Measurements from ENCODE around the gene FRMD6. TPM values are rescaled to one million over a fixed set of nuclear protein-coding genes. Genes with fewer than 3 reads are reported as not detected.
"Not testable (repeated sequence)": the region's sequence is repeated elsewhere in the genome, so short reads cannot be mapped to it uniquely, and the experiment has no call there.

The FRMD6 gene
- total and polyA plus RNA-seq, 12 donors, result 6.4 to 42.6 (median 23.3) TPM

DNA sequence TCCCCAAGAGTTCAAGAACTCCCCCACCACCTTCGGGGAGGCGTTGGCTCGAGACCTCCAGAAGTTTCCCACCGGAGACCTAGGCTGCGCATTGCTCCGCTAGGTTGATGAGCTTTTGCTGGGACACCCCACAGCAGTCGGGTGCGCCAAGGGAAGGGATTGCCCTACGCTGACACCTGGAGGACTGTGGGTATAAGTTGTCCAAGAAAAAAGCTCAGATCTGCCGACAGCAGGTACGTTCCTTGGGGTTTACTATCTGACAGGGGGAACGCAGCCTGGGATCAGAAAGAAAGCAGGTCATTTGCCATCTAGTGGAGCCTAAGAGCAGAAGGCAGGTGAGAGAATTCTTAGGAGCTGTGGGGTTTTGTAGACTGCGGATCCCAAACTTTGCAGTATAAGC lies 98.8 kb downstream of the FRMD6 start:
- TF ChIP-seq POLR2A (IDR thresholded peaks at IDR 0.05), result no peak
- intact Hi-C loops (cut with DNase I), result no loop called here
- 78 to 87% (median 84%) methylated on average over 4 to 13 of the region's 13 CpGs for WGBS, 4 donors

DNA sequence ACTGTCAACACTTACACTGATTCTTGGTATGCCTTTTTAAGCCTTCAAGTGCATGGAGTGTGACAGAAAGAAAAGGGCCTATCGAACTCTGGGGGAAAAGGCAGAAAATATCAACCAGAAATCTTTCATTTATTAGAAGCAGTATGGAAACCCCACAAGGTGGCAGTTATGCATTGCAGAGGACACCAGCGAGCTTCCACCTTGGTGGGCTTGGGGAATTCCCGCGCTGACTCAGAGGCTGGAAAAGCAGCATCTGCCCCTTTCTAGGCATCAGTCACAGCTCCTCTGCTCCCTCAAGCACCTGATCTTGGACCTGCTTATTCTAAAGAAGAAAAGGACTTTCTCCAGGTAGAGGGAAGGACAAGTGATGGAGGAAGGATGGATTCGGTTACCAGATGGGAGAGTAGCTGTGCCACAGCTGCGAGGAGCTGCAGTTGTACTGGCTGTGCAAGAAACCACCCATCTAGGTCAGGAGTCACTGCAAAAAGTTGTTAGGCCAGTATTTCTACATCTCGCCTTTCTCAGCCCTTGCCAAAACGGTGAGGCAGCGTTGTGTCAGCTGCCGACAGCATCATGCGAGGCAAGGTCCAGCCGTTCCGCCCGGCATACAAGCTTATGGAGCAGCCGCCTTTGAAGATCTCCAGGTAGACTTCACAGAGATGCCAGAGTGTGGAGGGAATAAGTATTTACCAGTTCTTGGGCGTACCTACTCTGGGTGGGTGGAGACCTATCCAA lies 100.1 kb downstream of the FRMD6 start:
- H3K9me3 ChIP-seq (replicated peaks in 1 of 3); H3K36me3 ChIP-seq (replicated peaks in 1 of 2); DNase-seq; intact Hi-C loops (cut with DNase I); H3K27ac ChIP-seq; H3K4me1 ChIP-seq (replicated peaks in 1 of 2); H3K27me3 ChIP-seq; H3K4me3 ChIP-seq: not testable (repeated sequence)
- 91 to 95% (median 93%) methylated on average over 16 of the region's 16 CpGs for WGBS, 4 donors

More for the DNA sequence above, 98.8 kb downstream of the FRMD6 start:
- no peak for DNase-seq
- no peak overlapping the region for H3K27ac ChIP-seq
- H3K4me1 ChIP-seq (replicated peaks in 1 of 2), result no peaks in the 10 kb centered on the region
- H3K4me3 ChIP-seq, result no peak overlapping the region
- H3K27me3 ChIP-seq, result no peaks in the 10 kb centered on the region
- no peaks in the 10 kb centered on the region for H3K36me3 ChIP-seq (replicated peaks in 1 of 2)
- no peaks in the 10 kb centered on the region for H3K9me3 ChIP-seq (replicated peaks in 1 of 3)

DNA sequence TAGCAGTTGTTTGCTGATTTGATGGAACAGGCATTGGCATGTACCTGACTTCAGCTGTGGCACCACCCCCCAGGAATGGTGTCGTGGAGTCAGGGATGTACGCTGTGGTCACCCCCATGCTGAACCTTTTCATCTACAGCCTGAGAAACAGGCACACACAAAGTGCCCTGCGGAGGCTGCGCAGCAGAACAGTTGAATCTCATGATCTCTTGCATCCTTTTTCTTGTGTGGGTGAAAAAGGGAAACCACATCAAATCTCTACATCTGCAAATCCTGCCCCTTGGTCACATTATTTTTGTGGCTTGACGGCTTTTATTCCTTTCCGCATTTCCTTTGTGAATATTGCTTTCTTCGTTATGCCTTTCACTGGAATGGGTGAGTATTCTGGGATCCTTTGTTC lies 106.0 kb downstream of the FRMD6 start:
- H3K4me1 ChIP-seq (replicated peaks in 1 of 2); H3K9me3 ChIP-seq (replicated peaks in 1 of 3); H3K4me3 ChIP-seq; H3K27me3 ChIP-seq; H3K27ac ChIP-seq; H3K36me3 ChIP-seq (replicated peaks in 1 of 2); DNase-seq; intact Hi-C loops (cut with DNase I): not testable (repeated sequence)
- WGBS, 4 donors, result 62 to 87% (median 72%) methylated on average over 7 of the region's 7 CpGs

DNA sequence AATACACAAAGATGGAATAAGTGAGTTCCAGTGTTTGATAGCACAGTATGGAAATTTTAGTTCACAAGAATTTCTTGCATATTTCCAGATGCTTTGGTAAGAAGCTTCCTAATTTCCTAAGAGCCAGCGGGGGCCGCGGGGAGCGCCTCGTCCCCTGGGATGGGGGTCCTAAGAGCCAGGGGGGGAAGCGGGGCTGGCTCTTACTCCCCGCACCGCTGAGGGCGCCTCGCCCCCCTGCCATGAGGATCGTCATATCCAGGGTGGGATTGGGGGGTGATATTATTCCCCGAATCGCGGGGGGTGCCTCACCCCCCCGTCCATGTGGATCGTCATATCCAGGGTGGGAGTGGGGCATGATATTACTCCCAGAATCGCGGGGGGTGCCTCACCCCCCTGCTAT lies 108.2 kb downstream of the FRMD6 start:
- TF ChIP-seq, protein P1, sequence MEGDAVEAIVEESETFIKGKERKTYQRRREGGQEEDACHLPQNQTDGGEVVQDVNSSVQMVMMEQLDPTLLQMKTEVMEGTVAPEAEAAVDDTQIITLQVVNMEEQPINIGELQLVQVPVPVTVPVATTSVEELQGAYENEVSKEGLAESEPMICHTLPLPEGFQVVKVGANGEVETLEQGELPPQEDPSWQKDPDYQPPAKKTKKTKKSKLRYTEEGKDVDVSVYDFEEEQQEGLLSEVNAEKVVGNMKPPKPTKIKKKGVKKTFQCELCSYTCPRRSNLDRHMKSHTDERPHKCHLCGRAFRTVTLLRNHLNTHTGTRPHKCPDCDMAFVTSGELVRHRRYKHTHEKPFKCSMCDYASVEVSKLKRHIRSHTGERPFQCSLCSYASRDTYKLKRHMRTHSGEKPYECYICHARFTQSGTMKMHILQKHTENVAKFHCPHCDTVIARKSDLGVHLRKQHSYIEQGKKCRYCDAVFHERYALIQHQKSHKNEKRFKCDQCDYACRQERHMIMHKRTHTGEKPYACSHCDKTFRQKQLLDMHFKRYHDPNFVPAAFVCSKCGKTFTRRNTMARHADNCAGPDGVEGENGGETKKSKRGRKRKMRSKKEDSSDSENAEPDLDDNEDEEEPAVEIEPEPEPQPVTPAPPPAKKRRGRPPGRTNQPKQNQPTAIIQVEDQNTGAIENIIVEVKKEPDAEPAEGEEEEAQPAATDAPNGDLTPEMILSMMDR (IDR thresholded peaks at IDR 0.05), result no peak
- TF ChIP-seq POLR2A (IDR thresholded peaks at IDR 0.05), result no peak
- Histone ChIP-seq H3K4me1 (replicated peaks in 1 of 2) (no peaks in the 10 kb centered on the region), H3K9me3 (replicated peaks in 1 of 3) (no peaks in the 10 kb centered on the region), H3K27me3 (no peaks in the 10 kb centered on the region), H3K27ac (no peak overlapping the region), H3K4me3 (no peak overlapping the region), H3K36me3 (replicated peaks in 1 of 2) (no peaks in the 10 kb centered on the region)
- WGBS, 4 donors, result 82 to 94% (median 90%) methylated on average over 6 to 18 of the region's 18 CpGs
- no peak for DNase-seq
- intact Hi-C loops (cut with DNase I), result no loop called here

DNA sequence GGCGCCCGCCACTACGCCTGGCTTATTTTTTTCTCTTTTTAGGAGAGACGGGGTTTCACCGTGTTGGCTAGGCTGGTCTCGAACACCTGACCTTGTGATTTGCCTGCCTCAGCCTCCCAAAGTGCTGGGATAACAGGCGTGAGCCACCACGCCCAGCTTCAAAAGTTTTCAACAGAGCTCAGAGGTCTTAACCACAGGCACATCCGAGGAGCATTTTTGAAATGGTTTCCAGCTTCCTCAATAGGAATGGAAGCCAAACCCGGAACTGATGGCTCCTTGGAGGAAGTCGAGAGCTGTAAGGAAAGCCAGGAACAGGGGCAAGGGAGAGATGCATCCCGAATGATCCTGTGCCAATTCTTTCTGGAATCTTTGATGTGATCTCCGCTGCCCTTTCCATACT lies 114.0 kb downstream of the FRMD6 start:
- DNase-seq; H3K27me3 ChIP-seq; intact Hi-C loops (cut with DNase I); H3K36me3 ChIP-seq (replicated peaks in 1 of 2); H3K27ac ChIP-seq; H3K4me3 ChIP-seq; H3K4me1 ChIP-seq (replicated peaks in 1 of 2); H3K9me3 ChIP-seq (replicated peaks in 1 of 3): not testable (repeated sequence)
- WGBS, 4 donors, result 82 to 93% (median 86%) methylated on average over 13 of the region's 13 CpGs

DNA sequence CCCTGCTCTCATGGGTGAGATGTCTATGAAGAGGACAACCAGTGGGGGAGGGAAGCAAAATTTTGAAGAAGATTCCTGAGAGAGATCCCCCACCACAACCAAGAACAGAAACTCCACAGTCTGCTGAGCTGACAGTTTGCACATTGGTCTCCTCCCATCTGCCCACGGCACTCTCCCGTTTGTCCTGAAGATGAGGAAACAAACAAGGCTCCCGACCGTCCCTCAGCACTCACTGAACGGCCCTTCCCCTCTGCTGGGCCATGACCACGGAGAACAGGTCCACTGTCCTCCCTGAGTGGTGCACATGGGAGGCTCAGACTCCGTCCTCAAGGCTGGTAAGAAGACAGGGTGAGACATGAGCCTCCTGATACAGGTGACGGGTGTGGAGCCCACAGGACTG lies 114.9 kb downstream of the FRMD6 start:
- H3K36me3 ChIP-seq (replicated peaks in 1 of 2); H3K27me3 ChIP-seq; DNase-seq; H3K4me3 ChIP-seq; H3K4me1 ChIP-seq (replicated peaks in 1 of 2); H3K27ac ChIP-seq; intact Hi-C loops (cut with DNase I); H3K9me3 ChIP-seq (replicated peaks in 1 of 3): not testable (repeated sequence)
- WGBS, 4 donors, result 50 to 55% (median 53%) methylated on average over 4 to 8 of the region's 8 CpGs

DNA sequence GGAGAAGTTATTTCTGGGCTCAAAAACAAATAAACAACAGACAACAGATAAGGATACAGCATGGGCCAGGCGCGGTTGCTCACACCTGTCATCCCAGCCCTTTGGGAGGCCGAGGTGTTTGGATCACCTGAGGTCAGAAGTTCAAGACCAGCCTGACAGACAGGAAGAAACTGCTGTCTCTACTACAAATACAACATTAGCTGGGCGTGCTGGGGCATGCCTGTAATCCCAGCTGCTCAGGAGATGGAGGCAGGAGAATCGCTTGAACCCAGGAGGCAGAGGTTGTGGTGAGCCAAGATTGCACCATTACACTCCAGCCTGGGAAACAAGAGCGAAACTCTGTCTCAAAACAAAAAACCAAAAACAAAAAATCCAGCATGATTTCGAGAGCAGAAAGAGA lies 117.6 kb downstream of the FRMD6 start:
- H3K4me3 ChIP-seq; DNase-seq; H3K9me3 ChIP-seq (replicated peaks in 1 of 3); intact Hi-C loops (cut with DNase I); H3K4me1 ChIP-seq (replicated peaks in 1 of 2); H3K36me3 ChIP-seq (replicated peaks in 1 of 2); H3K27ac ChIP-seq; H3K27me3 ChIP-seq: not testable (repeated sequence)
- 81 to 94% (median 83%) methylated on average over 7 of the region's 7 CpGs for WGBS, 4 donors
